IMR-90 (cell line): ENCODE results near the gene CAPZA2. TPM values are rescaled to one million over a fixed set of nuclear protein-coding genes. Genes with fewer than 3 reads are reported as not detected.

Source experiments
- ATAC-seq: fragments of 200-7000 bp; cut with Tn5 transposase; 2 replicates; pipeline ENCODE4 v1.9.1; 2020; ENCODE audit warnings: low read depth, mild to moderate bottlenecking, moderate library complexity
- BruUV-seq: library from RNA; stranded (reverse); fragments of 400-500 nt; replicated peaks from 2 replicates; lab custom pipeline; 2021; lab: Mats Ljungman, UMichigan
- CTCF ChIA-PET: fragments of 300-600 bp; formaldehyde crosslinking; extraction: SDS; loops from one replicate; lab custom pipeline; 2021; ENCODE audit warnings: antibody characterized with exemption; lab: Yijun Ruan, JAX
- POLR2A ChIA-PET: fragments of 300-600 bp; sonication (Branson Sonifier 250); formaldehyde crosslinking; loops from one replicate; lab custom pipeline; 2022; ENCODE audit warnings: antibody characterized with exemption; ENCODE audit not compliant: unreplicated experiment; lab: Charles Lee
- DNase-seq: peaks from one replicate; pipeline ENCODE4 v3.0.0; 2013
- H2AFZ ChIP-seq: replicated peaks from 2 replicates; pipeline ENCODE3; 2013; ENCODE audit warnings: low read length, mild to moderate bottlenecking; ENCODE audit not compliant: poor library complexity
- H2AK5ac ChIP-seq: 2 replicates; pipeline ENCODE4 v1.6.1; 2013; ENCODE audit warnings: low read depth, low read length, inconsistent platforms
- H2AK9ac ChIP-seq: replicated peaks from 2 replicates; pipeline ENCODE3; 2013; ENCODE audit warnings: mild to moderate bottlenecking, low read depth, low read length, moderate library complexity; ENCODE audit not compliant: poor library complexity
- H2BK120ac ChIP-seq: 2 replicates; pipeline ENCODE4 v1.6.1; 2013; ENCODE audit warnings: low read depth, low read length, inconsistent platforms
- H2BK15ac ChIP-seq: 3 replicates; pipeline ENCODE4 v1.6.1; 2013; ENCODE audit warnings: low read depth, low read length, inconsistent platforms
- H2BK20ac ChIP-seq: 2 replicates; pipeline ENCODE4 v1.6.1; 2013; ENCODE audit warnings: low read depth, mild to moderate bottlenecking, inconsistent platforms, low read length, moderate library complexity
- H2BK5ac ChIP-seq: 2 replicates; pipeline ENCODE4 v1.6.1; 2013; ENCODE audit warnings: mild to moderate bottlenecking, low read depth, low read length, inconsistent platforms; ENCODE audit not compliant: poor library complexity, severe bottlenecking
- H3K14ac ChIP-seq: replicated peaks from 2 replicates; pipeline ENCODE4 v1.6.1; 2013; ENCODE audit warnings: low read depth, low read length, inconsistent platforms
- H3K18ac ChIP-seq: 2 replicates; pipeline ENCODE4 v1.6.1; 2013; ENCODE audit warnings: low read depth, low read length, control low read depth
- H3K23ac ChIP-seq: 2 replicates; pipeline ENCODE4 v1.6.1; 2013; ENCODE audit warnings: low read depth, low read length, inconsistent platforms
- H3K27ac ChIP-seq: 2 replicates; pipeline ENCODE4 v1.5.1; 2013; ENCODE audit warnings: mild to moderate bottlenecking, control low read depth, low read length; ENCODE audit not compliant: insufficient read depth
- H3K27me3 ChIP-seq: 2 replicates; pipeline ENCODE4 v1.6.1; 2013; ENCODE audit warnings: low read length; ENCODE audit not compliant: control insufficient read depth, insufficient read depth
- H3K36me3 ChIP-seq: 2 replicates; pipeline ENCODE4 v1.6.1; 2013; ENCODE audit warnings: low read length, mixed read lengths; ENCODE audit not compliant: control insufficient read depth, insufficient read depth
- H3K4ac ChIP-seq: 2 replicates; pipeline ENCODE4 v1.6.1; 2013; ENCODE audit warnings: low read depth, low read length, inconsistent platforms
- H3K4me1 ChIP-seq: 2 replicates; pipeline ENCODE4 v1.6.1; 2013; ENCODE audit warnings: low read length, mixed read lengths; ENCODE audit not compliant: control insufficient read depth, insufficient read depth
- H3K4me2 ChIP-seq: 2 replicates; pipeline ENCODE4 v1.6.1; 2013; ENCODE audit warnings: low read depth, mild to moderate bottlenecking, control low read depth, low read length, moderate library complexity
- H3K4me3 ChIP-seq: 2 replicates; pipeline ENCODE4 v1.5.1; 2013; ENCODE audit warnings: low read depth, mild to moderate bottlenecking, control low read depth, low read length, moderate library complexity; ENCODE audit not compliant: insufficient read depth
- H3K56ac ChIP-seq: 2 replicates; pipeline ENCODE4 v1.6.1; 2013; ENCODE audit warnings: low read length, inconsistent platforms; ENCODE audit not compliant: insufficient read depth; ENCODE audit errors: extremely low read depth
- H3K79me1 ChIP-seq, 2 experiments: 2 replicates each; pipeline ENCODE4 v1.6.1; 2013; ENCODE audit warnings: low read length in 2 of 2, inconsistent platforms in 1 of 2, low read depth in 1 of 2
- H3K9ac ChIP-seq: 2 replicates; pipeline ENCODE4 v1.6.1; 2013; ENCODE audit warnings: low read depth, low read length, control low read depth
- H3K9me1 ChIP-seq: 2 replicates; pipeline ENCODE4 v1.6.1; 2013; ENCODE audit warnings: low read length, inconsistent platforms; ENCODE audit not compliant: insufficient read depth
- H3K9me3 ChIP-seq: 2 replicates; pipeline ENCODE4 v1.6.1; 2013; ENCODE audit warnings: low read length; ENCODE audit not compliant: control insufficient read depth, insufficient read depth
- H4K20me1 ChIP-seq: 2 replicates; pipeline ENCODE4 v1.6.1; 2013; ENCODE audit warnings: low read length, inconsistent platforms; ENCODE audit not compliant: insufficient read depth
- H4K5ac ChIP-seq: 2 replicates; pipeline ENCODE4 v1.6.1; 2013; ENCODE audit warnings: mild to moderate bottlenecking, low read depth, low read length, control low read depth
- H4K8ac ChIP-seq, 2 experiments: 2 replicates each; pipeline ENCODE4 v1.6.1; 2013; ENCODE audit warnings: low read depth in 2 of 2, low read length in 2 of 2, control low read depth in 1 of 2, inconsistent platforms in 1 of 2
- H4K91ac ChIP-seq: 2 replicates; pipeline ENCODE4 v1.6.1; 2013; ENCODE audit warnings: low read depth, low read length, inconsistent platforms; ENCODE audit not compliant: insufficient read depth
- CTCF ChIP-seq: conservative IDR thresholded peaks from 2 replicates; pipeline ENCODE4 v1.5.1; 2012; ENCODE audit warnings: mild to moderate bottlenecking, low read depth, low read length, improper control_type of control experiment
- ELK1 ChIP-seq: fragments of 150-350 bp; IDR thresholded peaks from 2 replicates; pipeline ENCODE4 v1.6.1; 2016; ENCODE audit warnings: low read depth, mild to moderate bottlenecking, low read length, moderate library complexity, borderline replicate concordance
- MXI1 ChIP-seq: IDR thresholded peaks from 2 replicates; pipeline ENCODE4 v1.6.1; 2012; ENCODE audit warnings: low read depth, mild to moderate bottlenecking, low read length, moderate library complexity, borderline replicate concordance
- NFE2L2 ChIP-seq: fragments of 150-350 bp; IDR thresholded peaks from 2 replicates; pipeline ENCODE4 v1.6.1; 2016; ENCODE audit warnings: low read depth, mild to moderate bottlenecking, low read length
- SMC3 ChIP-seq: fragments of 150-350 bp; IDR thresholded peaks from 2 replicates; pipeline ENCODE4 v1.6.1; 2016; ENCODE audit warnings: low read depth, mild to moderate bottlenecking, antibody characterized with exemption, low read length, moderate library complexity
- WGBS, 2 experiments: methylation state at CpG; one replicate each; pipeline versions ENCODE4 v1.1.5 to v1.1.7; 2013; ENCODE audit warnings: missing lambda C conversion rate in 2 of 2; ENCODE audit not compliant: insufficient read length in 1 of 2; ENCODE audit errors: extremely low coverage in 2 of 2; 5-methylcytosine and 5-hydroxymethylcytosine counted together
- dilution Hi-C: fragments of 300-500 bp; cut with HindIII; formaldehyde crosslinking; loops from one replicate; pipeline ENCODE4 v1.14.3; 2018; ENCODE audit warnings: low sequenced_read_pairs; ENCODE audit not compliant: unreplicated experiment
- in situ Hi-C: fragments of 300-500 bp; cut with MboI; formaldehyde crosslinking; loops from 3 replicates; pipeline ENCODE4 v1.14.3; 2019; ENCODE audit warnings: low sequenced_read_pairs, inconsistent platforms, mixed read lengths
- intact Hi-C: fragments of 100-400 bp; cut with micrococcal nuclease; formaldehyde crosslinking; loops from 2 replicates; pipeline ENCODE4 v1.10.0; 2022
- polyA plus RNA-seq, 3 experiments: library from polyadenylated mRNA; depleted of rRNA; stranded (reverse); fragments of >200 nt; gene quantifications; 2 replicates each; pipeline ENCODE4 v1.2.3, GENCODE V29; 2012; ENCODE audit warnings: low replicate concordance in 1 of 3
- total RNA-seq: library from RNA; depleted of rRNA; stranded (reverse); fragments of >200 nt; gene quantifications from 2 replicates; pipeline ENCODE4 v1.2.3, GENCODE V29; 2012

The CAPZA2 gene
- total and polyA plus RNA-seq, 2 of the 4 experiments (the other 2 are of a cell fraction) = 66.6 to 133 TPM

- Histone ChIP-seq H4K5ac (no peak overlapping the region), H3K4me1 (peaks cover 7% of the 10 kb centered on the region), H2BK20ac (no peak overlapping the region), H2AK9ac (no peak overlapping the region), H4K8ac (no peak overlapping the region), H3K4ac (no peak overlapping the region), H3K27me3 (no peaks in the 10 kb centered on the region), H3K23ac (no peak overlapping the region), H3K4me2 (no peak overlapping the region), H3K27ac (no peak overlapping the region), H3K79me1 (peaks cover 23 to 45% of the 10 kb centered on the region in 2 experiments), H3K14ac (no peak overlapping the region), H3K4me3 (no peak overlapping the region), H2BK120ac (no peak overlapping the region), H3K36me3 (0 out of 2 replicates have a peak, but pooled peaks cover 2% of the 10 kb centered on the region), H2AK5ac (no peak overlapping the region), H3K18ac (no peak overlapping the region), H3K9me1 (peaks cover 3% of the 10 kb centered on the region; the same call in 1 of the 2 replicates), H2BK15ac (no peak overlapping the region), H2BK5ac (no peak overlapping the region), H3K9ac (no peak overlapping the region), H2AFZ (no peak overlapping the region), H3K9me3 (no peaks in the 10 kb centered on the region), H4K20me1 (peaks cover 3% of the 10 kb centered on the region; the same call in 1 of the 2 replicates), H3K56ac (no peak overlapping the region), H4K91ac (no peak overlapping the region)
- dilution Hi-C loops = no loop called here
- ATAC-seq (no peak), DNase-seq (no peak)
- in situ Hi-C loops = no loop called here
- WGBS, 2 experiments = no CpG with 5 or more reads among the region's 2 CpGs
- intact Hi-C loops = no loop called here
- TF ChIP-seq NFE2L2 = no peak
- TF ChIP-seq MXI1 = no peak
- TF ChIP-seq ELK1 = no peak
- no peak for TF ChIP-seq CTCF
- no peak for TF ChIP-seq SMC3
- no TSS peak for BruUV-seq
- CTCF ChIA-PET = no interaction called here
- POLR2A ChIA-PET = no interaction called here
These were observed 95.5 kb downstream of the CAPZA2 start for GRCh38 chr7:116957874-116958273.
